GM12872 (cell line): Measurements from ENCODE around the gene ITGAV.

Experiments used
- CTCF ChIP-seq: IDR thresholded peaks from 3 replicates; pipeline ENCODE4 v1.5.1; 2011; ENCODE audit warnings: low read depth, mild to moderate bottlenecking, low read length, moderate library complexity; ENCODE audit not compliant: insufficient read depth

ITGAV gene

DNA sequence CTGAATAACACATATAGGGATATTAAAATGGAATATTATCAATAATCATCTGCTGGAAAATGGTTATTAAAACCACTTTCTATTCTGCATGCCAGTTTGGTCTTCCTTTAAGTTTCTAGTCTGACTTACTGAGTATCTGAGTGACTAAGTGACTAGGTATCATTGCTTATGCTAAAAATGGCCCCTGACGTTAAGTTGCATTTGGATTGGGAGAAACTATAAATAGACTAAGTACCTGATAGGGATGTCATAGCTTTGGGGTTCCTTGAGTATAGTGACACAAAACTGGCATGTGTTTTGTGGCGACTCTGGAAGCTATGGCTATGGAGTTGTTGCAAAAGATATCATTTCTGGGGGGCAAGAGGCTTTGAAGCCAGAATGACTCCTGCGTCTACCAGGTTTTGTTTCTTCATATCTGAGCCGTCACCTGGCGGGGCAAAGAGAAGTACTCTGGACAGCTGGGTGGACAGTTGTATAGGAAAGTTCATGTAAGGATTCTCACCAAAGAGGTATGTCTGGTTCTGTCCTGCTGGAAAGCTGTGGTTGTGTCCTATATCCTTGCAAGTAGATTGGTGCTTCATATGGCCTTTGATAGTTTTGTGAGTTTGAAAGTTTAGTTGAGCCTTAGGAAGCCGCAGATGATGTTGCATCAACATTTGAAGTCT, 17.9 kb downstream of the ITGAV start:
- TF ChIP-seq CTCF = no peak

DNA sequence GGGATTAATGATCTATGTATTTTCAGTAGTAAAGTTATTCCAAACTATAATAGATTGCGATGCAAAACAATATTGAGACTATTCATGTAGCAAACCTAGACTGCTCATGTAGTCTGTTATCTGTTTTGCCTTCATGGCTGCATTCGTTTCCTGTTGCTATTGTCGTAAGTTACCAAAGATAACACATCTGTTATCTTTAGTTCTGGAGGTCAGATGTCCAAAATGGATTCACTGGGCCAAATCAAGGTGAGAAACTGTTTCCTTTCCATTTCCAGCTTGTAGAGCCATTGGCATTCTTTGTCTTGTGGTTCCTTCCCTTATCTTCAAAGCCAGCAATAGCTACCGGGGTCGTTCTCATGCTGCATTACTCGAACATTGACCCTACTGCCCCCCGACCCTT, 20.9 kb downstream of the ITGAV start:
- TF ChIP-seq CTCF = no peak

GRCh38 chr2:186611526-186611925, 21.7 kb downstream of the ITGAV start:
- TF ChIP-seq CTCF = no peak

- no peak for TF ChIP-seq CTCF
These were observed 22.2 kb downstream of the ITGAV start for GRCh38 chr2:186612026-186612425.

GRCh38 chr2:186612555-186613440, 22.9 kb downstream of the ITGAV start:
- TF ChIP-seq CTCF = no peak

DNA sequence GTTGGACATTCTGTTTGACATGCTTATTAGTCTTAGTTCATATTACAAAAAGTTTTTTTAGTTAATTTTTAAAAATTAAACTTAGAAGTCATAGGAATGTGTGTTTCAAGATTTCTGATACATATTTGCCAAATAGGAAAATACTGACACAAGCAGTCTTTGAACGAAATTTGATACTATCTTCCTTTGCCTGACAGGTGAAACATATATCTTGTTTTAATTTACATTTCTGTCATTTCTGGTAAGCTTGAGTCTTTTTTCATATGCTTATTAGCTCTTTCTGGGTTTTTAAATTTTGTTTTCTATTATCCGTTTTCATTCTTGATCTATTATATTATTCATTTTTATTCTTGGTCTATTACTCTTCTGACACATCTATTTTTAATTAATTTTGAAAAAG, 24.5 kb downstream of the ITGAV start:
- TF ChIP-seq CTCF = no peak

DNA sequence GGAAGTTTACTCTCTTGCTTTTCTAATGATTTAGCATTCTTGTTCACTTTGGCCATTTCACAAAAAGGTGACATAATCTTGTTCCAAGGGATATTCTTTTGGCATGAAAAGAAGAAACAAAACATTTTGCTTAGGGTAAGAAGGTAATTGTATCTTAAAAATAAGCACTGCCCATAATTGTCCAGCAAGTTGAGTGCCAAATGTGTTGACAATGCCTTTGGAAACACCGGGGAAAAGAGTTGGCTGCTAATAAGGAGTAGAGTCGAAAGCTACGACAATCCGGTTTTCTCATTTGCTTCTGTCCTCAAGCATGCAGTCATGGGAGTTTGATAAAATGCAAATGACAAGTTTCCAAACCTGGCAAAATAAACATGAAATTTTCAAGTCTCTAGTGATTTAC, 27.3 kb downstream of the ITGAV start:
- TF ChIP-seq CTCF = no peak
